ENCODE data around the gene NR5A2. TPM values are rescaled to one million over a fixed set of nuclear protein-coding genes. Genes with fewer than 3 reads are reported as not detected.

Gene NR5A2
- total and polyA plus RNA-seq, 5 donors, result 0.32 to 0.58 (median 0.52) TPM

GRCh38 chr1:200150006-200150405 is 122.5 kb downstream of the NR5A2 start:
- Histone ChIP-seq H3K27ac (ENCODE audit: low read length) (no peak overlapping the region), H3K4me3 (ENCODE audit: low read length) (no peak overlapping the region), H3K4me1 (ENCODE audit: control insufficient read depth, insufficient read depth, low read length) (no peaks in the 10 kb centered on the region), H3K27me3 (ENCODE audit: control insufficient read depth, insufficient read depth) (no peaks in the 10 kb centered on the region), H3K9me3 (ENCODE audit: control insufficient read depth, low read length) (no peaks in the 10 kb centered on the region)
- no peak for ATAC-seq
- intact Hi-C loops (cut with DNase I), result no loop called here
- DNase-seq, result no peak

- no peaks in the 10 kb centered on the region for H3K27me3 ChIP-seq (ENCODE audit: control insufficient read depth, insufficient read depth)
- H3K27ac ChIP-seq (ENCODE audit: low read length), result no peak overlapping the region
- WGBS, result 78% methylated on average over 4 of the region's 4 CpGs
- no peak for DNase-seq
- H3K4me3 ChIP-seq (ENCODE audit: low read length), result no peak overlapping the region
- intact Hi-C loops (cut with DNase I), result no loop called here
- ATAC-seq, result no peak
- H3K9me3 ChIP-seq (ENCODE audit: control insufficient read depth, low read length), result no peaks in the 10 kb centered on the region
- no peaks in the 10 kb centered on the region for H3K4me1 ChIP-seq (ENCODE audit: control insufficient read depth, insufficient read depth, low read length)
Observed at GRCh38 chr1:200150721-200151120, 123.2 kb downstream of the NR5A2 start.

- ATAC-seq (no peak), DNase-seq (no peak)
- no peak overlapping the region for H3K4me3 ChIP-seq (ENCODE audit: low read length)
- WGBS, result 56% methylated on average over 2 of the region's 2 CpGs
- no peaks in the 10 kb centered on the region for H3K27me3 ChIP-seq (ENCODE audit: control insufficient read depth, insufficient read depth)
- H3K27ac ChIP-seq (ENCODE audit: low read length), result no peak overlapping the region
- H3K9me3 ChIP-seq (ENCODE audit: control insufficient read depth, low read length), result no peaks in the 10 kb centered on the region
- intact Hi-C loops (cut with DNase I), result no loop called here
- no peaks in the 10 kb centered on the region for H3K4me1 ChIP-seq (ENCODE audit: control insufficient read depth, insufficient read depth, low read length)
Observed at GRCh38 chr1:200152336-200152735, 124.8 kb downstream of the NR5A2 start.

- WGBS, result 64% methylated on average over 3 of the region's 3 CpGs
- Histone ChIP-seq H3K27me3 (ENCODE audit: control insufficient read depth, insufficient read depth) (no peaks in the 10 kb centered on the region), H3K4me3 (ENCODE audit: low read length) (no peak overlapping the region), H3K9me3 (ENCODE audit: control insufficient read depth, low read length) (no peaks in the 10 kb centered on the region), H3K4me1 (ENCODE audit: control insufficient read depth, insufficient read depth, low read length) (no peaks in the 10 kb centered on the region), H3K27ac (ENCODE audit: low read length) (no peak overlapping the region)
- intact Hi-C loops (cut with DNase I), result no loop called here
- DNase-seq (no peak), ATAC-seq (no peak)
Observed at GRCh38 chr1:200153277-200154055, 126.0 kb downstream of the NR5A2 start.

- no peaks in the 10 kb centered on the region for H3K27me3 ChIP-seq (ENCODE audit: control insufficient read depth, insufficient read depth)
- no peaks in the 10 kb centered on the region for H3K4me1 ChIP-seq (ENCODE audit: control insufficient read depth, insufficient read depth, low read length)
- intact Hi-C loops (cut with DNase I), result no loop called here
- no peak overlapping the region for H3K4me3 ChIP-seq (ENCODE audit: low read length)
- H3K27ac ChIP-seq (ENCODE audit: low read length), result no peak overlapping the region
- H3K9me3 ChIP-seq (ENCODE audit: control insufficient read depth, low read length), result no peaks in the 10 kb centered on the region
- DNase-seq (no peak), ATAC-seq (peak; percentile 77 to 91)
Observed at GRCh38 chr1:200154069-200154767, 126.7 kb downstream of the NR5A2 start.

- ATAC-seq (no peak), DNase-seq (no peak)
- no peaks in the 10 kb centered on the region for H3K27me3 ChIP-seq (ENCODE audit: control insufficient read depth, insufficient read depth)
- H3K4me1 ChIP-seq (ENCODE audit: control insufficient read depth, insufficient read depth, low read length), result no peaks in the 10 kb centered on the region
- no peak overlapping the region for H3K27ac ChIP-seq (ENCODE audit: low read length)
- no peaks in the 10 kb centered on the region for H3K9me3 ChIP-seq (ENCODE audit: control insufficient read depth, low read length)
- intact Hi-C loops (cut with DNase I), result no loop called here
- H3K4me3 ChIP-seq (ENCODE audit: low read length), result no peak overlapping the region
Observed at GRCh38 chr1:200157715-200158114, 130.2 kb downstream of the NR5A2 start.

- DNase-seq (no peak), ATAC-seq (no peak)
- Histone ChIP-seq H3K9me3 (ENCODE audit: control insufficient read depth, low read length) (no peaks in the 10 kb centered on the region), H3K27ac (ENCODE audit: low read length) (no peak overlapping the region), H3K4me3 (ENCODE audit: low read length) (no peak overlapping the region), H3K27me3 (ENCODE audit: control insufficient read depth, insufficient read depth) (no peaks in the 10 kb centered on the region), H3K4me1 (ENCODE audit: control insufficient read depth, insufficient read depth, low read length) (peaks cover 2% of the 10 kb centered on the region)
- intact Hi-C loops (cut with DNase I), result no loop called here
- 92% methylated on average over 4 of the region's 4 CpGs for WGBS
Observed at GRCh38 chr1:200161801-200162200, 134.3 kb downstream of the NR5A2 start.

- WGBS, result 82% methylated on average over 6 of the region's 6 CpGs
- Histone ChIP-seq H3K4me1 (ENCODE audit: control insufficient read depth, insufficient read depth, low read length) (peaks cover 2% of the 10 kb centered on the region), H3K9me3 (ENCODE audit: control insufficient read depth, low read length) (no peaks in the 10 kb centered on the region), H3K27me3 (ENCODE audit: control insufficient read depth, insufficient read depth) (no peaks in the 10 kb centered on the region), H3K4me3 (ENCODE audit: low read length) (no peak overlapping the region), H3K27ac (ENCODE audit: low read length) (no peak overlapping the region)
- ATAC-seq (no peak), DNase-seq (no peak)
- intact Hi-C loops (cut with DNase I), result no loop called here
Observed at GRCh38 chr1:200162258-200162657, 134.7 kb downstream of the NR5A2 start.

- DNase-seq (no peak), ATAC-seq (no peak)
- Histone ChIP-seq H3K4me1 (ENCODE audit: control insufficient read depth, insufficient read depth, low read length) (peaks cover 2% of the 10 kb centered on the region), H3K27ac (ENCODE audit: low read length) (no peak overlapping the region), H3K9me3 (ENCODE audit: control insufficient read depth, low read length) (no peaks in the 10 kb centered on the region), H3K4me3 (ENCODE audit: low read length) (no peak overlapping the region), H3K27me3 (ENCODE audit: control insufficient read depth, insufficient read depth) (no peaks in the 10 kb centered on the region)
- intact Hi-C loops (cut with DNase I), result no loop called here
Observed at GRCh38 chr1:200162877-200163276, 135.4 kb downstream of the NR5A2 start.

GRCh38 chr1:200163911-200164310 is 136.4 kb downstream of the NR5A2 start:
- DNase-seq (no peak), ATAC-seq (no peak)
- 89% methylated on average over 3 of the region's 3 CpGs for WGBS
- H3K27me3 ChIP-seq (ENCODE audit: control insufficient read depth, insufficient read depth), result no peaks in the 10 kb centered on the region
- intact Hi-C loops (cut with DNase I), result no loop called here
- peaks cover 2% of the 10 kb centered on the region for H3K4me1 ChIP-seq (ENCODE audit: control insufficient read depth, insufficient read depth, low read length)
- H3K9me3 ChIP-seq (ENCODE audit: control insufficient read depth, low read length), result no peaks in the 10 kb centered on the region
- H3K27ac ChIP-seq (ENCODE audit: low read length), result no peak overlapping the region
- H3K4me3 ChIP-seq (ENCODE audit: low read length), result no peak overlapping the region

- H3K4me3 ChIP-seq (ENCODE audit: low read length), result no peak overlapping the region
- H3K9me3 ChIP-seq (ENCODE audit: control insufficient read depth, low read length), result no peaks in the 10 kb centered on the region
- intact Hi-C loops (cut with DNase I), result no loop called here
- H3K27ac ChIP-seq (ENCODE audit: low read length), result no peak overlapping the region
- ATAC-seq, result no peak
- H3K27me3 ChIP-seq (ENCODE audit: control insufficient read depth, insufficient read depth), result no peaks in the 10 kb centered on the region
- no peak for DNase-seq
- 82% methylated on average over 5 of the region's 5 CpGs for WGBS
- H3K4me1 ChIP-seq (ENCODE audit: control insufficient read depth, insufficient read depth, low read length), result peaks cover 2% of the 10 kb centered on the region
Observed at GRCh38 chr1:200165493-200166220, 138.1 kb downstream of the NR5A2 start.

Data from right cardiac atrium (tissue), 5 donors.